Activated CD8-positive, alpha-beta memory T cell treated with anti-CD3 and anti-CD28 coated beads, Interleukin-2, amount 50 U/mL, for 24 hours (primary cell): ENCODE measurements around the gene C14orf119.

Experiments
- DNase-seq: peaks from one replicate; pipeline ENCODE4 v3.0.0-alpha.2; 2020; ENCODE audit errors: extremely low read depth

The C14orf119 gene

GRCh38 chr14:23148591-23149249 is 53.4 kb downstream of the C14orf119 start:
- no peak for DNase-seq

- no peak for DNase-seq
Measured at GRCh38 chr14:23149745-23150144, 54.4 kb downstream of the C14orf119 start.
